ENCODE measurements around the gene FAM111B.
A peak's percentile ranks its signal among the peaks of the same experiment; 100 is the strongest.
"Not testable (repeated sequence)": the region's sequence is repeated elsewhere in the genome, so short reads cannot be mapped to it uniquely, and the experiment has no call there.

DNA sequence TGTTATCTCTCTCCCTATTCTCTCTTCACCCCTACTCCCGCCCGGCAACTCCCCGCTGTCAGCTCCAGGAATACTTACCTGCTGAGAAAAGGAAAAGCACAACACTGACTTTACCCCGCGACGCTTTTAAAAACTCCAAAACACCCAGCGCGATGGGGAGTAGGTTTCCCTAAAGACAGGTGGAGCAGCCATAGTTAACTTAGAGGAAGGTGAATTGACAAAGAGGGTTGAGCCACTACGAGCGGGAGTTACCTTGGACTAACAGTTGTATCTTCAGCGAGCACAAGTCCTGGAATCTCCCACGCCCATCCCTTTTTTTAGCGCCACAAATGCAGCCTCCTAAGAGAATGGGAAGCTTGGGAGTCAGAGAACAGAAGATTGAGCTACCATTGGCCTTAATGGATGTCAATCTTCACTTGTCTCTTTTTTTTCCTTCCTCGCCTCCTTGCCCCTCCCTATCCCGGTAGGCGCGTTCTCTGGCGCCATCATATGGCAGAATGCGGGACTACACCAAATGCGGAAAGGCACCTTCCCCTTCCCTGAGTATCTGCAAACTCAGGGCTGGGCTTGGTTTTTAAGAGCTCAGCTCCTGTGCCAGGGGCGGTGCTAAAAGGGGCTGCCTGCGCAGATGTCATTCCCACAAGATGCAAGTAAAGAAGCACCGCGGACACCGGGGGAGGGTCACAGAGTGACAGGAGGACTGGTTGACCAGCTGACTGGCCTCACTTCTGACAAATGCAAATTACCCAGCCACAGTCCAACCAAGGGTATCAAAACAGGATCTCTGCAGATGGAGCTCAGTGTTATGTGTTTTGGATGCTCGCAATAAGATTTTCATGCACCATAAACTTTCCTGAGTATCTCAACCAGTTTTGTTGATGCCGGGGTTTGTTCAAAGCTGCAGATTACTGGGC is 48.7 kb upstream of the FAM111B start:
- TF ChIP-seq CTCF (IDR thresholded peaks at IDR 0.05): peak; percentile 70 to 81 (median 76)
- TF ChIP-seq POLR2A, EP300 (IDR thresholded peaks at IDR 0.05): not testable (repeated sequence)
